Measurements from ENCODE around the gene INO80B. TPM values are rescaled to one million over a fixed set of nuclear protein-coding genes. Genes with fewer than 3 reads are reported as not detected.

INO80B gene
- total and polyA plus RNA-seq, 9 of the 15 experiments (the other 6 are each of a cell fraction or from before 2014, with no cell fraction given) = 0.41 to 22.6 (median 9.0) TPM

DNA sequence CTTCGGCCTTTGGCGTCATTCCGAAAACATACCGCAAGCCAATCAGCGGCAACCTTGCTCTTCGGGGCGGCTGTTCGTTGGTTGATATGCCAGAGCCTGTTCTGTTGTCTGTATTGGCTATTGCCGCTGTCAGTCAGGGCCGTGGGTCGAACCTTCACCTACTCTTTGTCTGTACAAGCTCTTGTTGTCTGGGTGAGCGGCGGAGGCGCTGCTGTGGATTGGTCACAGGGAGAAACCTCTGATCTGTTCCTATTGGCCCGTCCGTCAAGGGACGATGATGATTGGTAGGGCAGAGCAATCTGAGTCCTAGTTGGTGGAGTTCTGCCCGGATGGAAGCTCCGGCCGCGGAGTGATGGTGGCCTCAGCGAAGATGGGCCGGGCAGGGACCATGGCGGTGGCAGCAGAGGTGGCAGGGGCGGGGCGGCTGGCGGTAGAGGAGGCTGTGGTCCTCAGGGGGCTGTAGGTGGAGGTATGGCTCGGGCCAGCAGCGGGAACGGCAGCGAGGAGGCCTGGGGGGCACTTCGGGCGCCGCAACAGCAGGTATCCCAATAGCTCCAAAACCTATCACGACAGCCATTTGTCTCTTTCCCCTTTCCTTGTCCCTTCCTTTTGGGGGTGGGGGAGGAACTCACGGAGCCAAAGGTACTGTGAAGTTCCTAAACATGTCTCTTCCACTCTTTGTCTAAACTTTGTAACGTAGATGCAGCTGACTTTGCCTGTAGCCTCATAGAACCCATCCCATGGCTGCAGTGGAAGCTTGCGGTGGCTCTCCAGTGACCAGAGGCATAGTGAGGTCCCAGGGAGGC is 3.4 kb downstream of the INO80B start, which contains the start of gene WBP1 (continued):
- TF ChIP-seq ETS1 (conservative IDR thresholded peaks at IDR 0.05; ENCODE audit: control insufficient read depth, low read depth, low read length) (no peak), CEBPZ (IDR thresholded peaks at IDR 0.05; ENCODE audit: borderline replicate concordance, low read depth, low read length) (peak; percentile 75; the same call in 1 of the 2 replicates), CBX3 (IDR thresholded peaks at IDR 0.05; ENCODE audit: borderline replicate concordance in 1 of 2, low read length in 2 of 2) (no peak), CREB3L1 (IDR thresholded peaks at IDR 0.05; ENCODE audit: borderline replicate concordance, low read depth) (no peak), RCOR1 (IDR thresholded peaks at IDR 0.05; ENCODE audit: borderline replicate concordance in 1 of 2, low read depth in 2 of 2, low read length in 2 of 2) (peak in 1 of 2 experiments; percentile 38; a peak in 1 of 4 replicates), PHB2 (IDR thresholded peaks at IDR 0.05; ENCODE audit: low read depth) (no peak), FIP1L1 (IDR thresholded peaks at IDR 0.05; ENCODE audit: low read depth, low read length, poor library complexity, severe bottlenecking) (no peak), NFXL1 (CRISPR knock-in tag; IDR thresholded peaks at IDR 0.05) (no peak), TRIM24 (IDR thresholded peaks at IDR 0.05) (no peak), FOXP1 (CRISPR knock-in tag; IDR thresholded peaks at IDR 0.05) (no peak), NCOA4 (IDR thresholded peaks at IDR 0.05; ENCODE audit: partially characterized antibody) (no peak), KAT7 (CRISPR knock-in tag; IDR thresholded peaks at IDR 0.05; ENCODE audit: borderline replicate concordance) (no peak), NCOA6 (IDR thresholded peaks at IDR 0.05) (no peak), TCF15 (CRISPR knock-in tag; IDR thresholded peaks at IDR 0.05) (no peak), EP400 (IDR thresholded peaks at IDR 0.05) (peak; percentile 33; the same call in 1 of the 2 replicates), ZNF408 (CRISPR knock-in tag; IDR thresholded peaks at IDR 0.05; ENCODE audit: low read depth) (no peak), MYC (IDR thresholded peaks at IDR 0.05; ENCODE audit: low read depth, low read length) (peak; percentile 38; the same call in 1 of the 2 replicates), MYC (CRISPR knock-in tag; IDR thresholded peaks at IDR 0.05; ENCODE audit: borderline replicate concordance, low read depth) (no peak), C11orf30 (IDR thresholded peaks at IDR 0.05; ENCODE audit: low read depth) (peak; percentile 91), THRAP3 (IDR thresholded peaks at IDR 0.05; ENCODE audit: borderline replicate concordance) (no peak), SMARCA4 (IDR thresholded peaks at IDR 0.05) (no peak), SRSF3 (IDR thresholded peaks at IDR 0.05; ENCODE audit: insufficient read depth, low read length) (no peak)

Data from K562 (cell line).